NCI-H1092 treated with DMSO at 0.1 percent for 48 hours (cell line): Measurements from ENCODE around the gene MLLT6.

Source experiments
- DNase-seq: peaks from one replicate; lab custom pipeline; 2025; lab: John Stamatoyannopoulos, UW

The MLLT6 gene

GRCh38 chr17:38704606-38705522 lies at the start of gene MLLT6:
Gene MLLT6, plus strand, starts transcription at chr17:38705273. Its CDS starts 360 bp downstream, at chr17:38705633.
- peak; percentile 75 for DNase-seq

GRCh38 chr17:38656959-38657823 lies 47.9 kb upstream of the MLLT6 start:
- DNase-seq, result no peak

GRCh38 chr17:38657824-38658740 lies 47.0 kb upstream of the MLLT6 start:
- DNase-seq, result no peak

GRCh38 chr17:38658741-38659345 lies 46.2 kb upstream of the MLLT6 start:
- peak; percentile 46 for DNase-seq

GRCh38 chr17:38659415-38659814 lies 45.7 kb upstream of the MLLT6 start:
- no peak for DNase-seq

- no peak for DNase-seq
Observed at GRCh38 chr17:38660097-38661025, 44.7 kb upstream of the MLLT6 start.

- peak; percentile 83 for DNase-seq
Observed at GRCh38 chr17:38663125-38663751, 41.8 kb upstream of the MLLT6 start.

GRCh38 chr17:38663964-38664644 lies 41.0 kb upstream of the MLLT6 start:
- no peak for DNase-seq

- DNase-seq, result peak; percentile 69
Observed at GRCh38 chr17:38667099-38667786, 37.8 kb upstream of the MLLT6 start.

GRCh38 chr17:38667787-38668122 lies 37.3 kb upstream of the MLLT6 start:
- DNase-seq, result no peak

GRCh38 chr17:38669520-38669919 lies 35.6 kb upstream of the MLLT6 start:
- DNase-seq, result no peak

- DNase-seq, result no peak
Observed at GRCh38 chr17:38671939-38672720, 32.9 kb upstream of the MLLT6 start.

GRCh38 chr17:38672788-38673706 lies 32.0 kb upstream of the MLLT6 start:
- DNase-seq, result no peak

GRCh38 chr17:38673707-38674013 lies 31.4 kb upstream of the MLLT6 start:
- DNase-seq, result no peak

- no peak for DNase-seq
Observed at GRCh38 chr17:38674014-38674748, 30.9 kb upstream of the MLLT6 start.
